ENCODE results near the gene IL1A.

IL1A gene

GRCh38 chr2:112728029-112728362 lies 56.3 kb downstream of the IL1A start:
- DNase-seq (ENCODE audit: low spot score in 2 of 2): no peak
- H3K4me3 ChIP-seq: no peak overlapping the region
- no peaks in the 10 kb centered on the region for H3K9me3 ChIP-seq
- H3K27me3 ChIP-seq (ENCODE audit: low read depth): no peaks in the 10 kb centered on the region
- H3K36me3 ChIP-seq (replicated peaks): no peaks in the 10 kb centered on the region
- no peaks in the 10 kb centered on the region; the same call in 1 of the 2 replicates for H3K4me1 ChIP-seq
- in situ Hi-C loops (cut with MboI; ENCODE audit: low sequenced_read_pairs): loop anchor here (10.0 kb wide), 1 partner anchor 103 kb away; no protein-coding TSS in a partner anchor

- in situ Hi-C loops (cut with MboI; ENCODE audit: low sequenced_read_pairs): loop anchor here (10.0 kb wide), 1 partner anchor 103 kb away; no protein-coding TSS in a partner anchor
- H3K9me3 ChIP-seq: no peaks in the 10 kb centered on the region
- no peak for DNase-seq (ENCODE audit: low spot score in 2 of 2)
- no peaks in the 10 kb centered on the region; the same call in 1 of the 2 replicates for H3K4me1 ChIP-seq
- no peaks in the 10 kb centered on the region for H3K27me3 ChIP-seq (ENCODE audit: low read depth)
- H3K4me3 ChIP-seq: no peak overlapping the region
- H3K36me3 ChIP-seq (replicated peaks): no peaks in the 10 kb centered on the region
Measured at GRCh38 chr2:112727276-112728028, 56.8 kb downstream of the IL1A start.

- Histone ChIP-seq H3K36me3 (replicated peaks) (no peaks in the 10 kb centered on the region), H3K4me3 (no peak overlapping the region), H3K4me1 (no peaks in the 10 kb centered on the region; the same call in 1 of the 2 replicates), H3K27me3 (ENCODE audit: low read depth) (no peaks in the 10 kb centered on the region), H3K9me3 (no peaks in the 10 kb centered on the region)
- peak; percentile 72 to 92 for DNase-seq (ENCODE audit: low spot score in 2 of 2)
- in situ Hi-C loops (cut with MboI; ENCODE audit: low sequenced_read_pairs): loop anchor here (10.0 kb wide), 1 partner anchor 102 kb away; no protein-coding TSS in a partner anchor
Measured at GRCh38 chr2:112726487-112727190, 57.7 kb downstream of the IL1A start.

- DNase-seq (ENCODE audit: low spot score in 2 of 2): no peak
Measured at GRCh38 chr2:112725545-112726457, 58.5 kb downstream of the IL1A start.

GRCh38 chr2:112724591-112725525 lies 59.4 kb downstream of the IL1A start:
- no peaks in the 10 kb centered on the region for H3K9me3 ChIP-seq
- in situ Hi-C loops (cut with MboI; ENCODE audit: low sequenced_read_pairs): loop anchor here (10.0 kb wide), 1 partner anchor 100 kb away; no protein-coding TSS in a partner anchor
- no peaks in the 10 kb centered on the region for H3K36me3 ChIP-seq (replicated peaks)
- no peaks in the 10 kb centered on the region for H3K27me3 ChIP-seq (ENCODE audit: low read depth)
- DNase-seq (ENCODE audit: low spot score in 2 of 2): no peak
- no peak overlapping the region for H3K4me3 ChIP-seq
- H3K4me1 ChIP-seq: no peaks in the 10 kb centered on the region; the same call in 1 of the 2 replicates

More at GRCh38 chr2:112725545-112726457, 58.5 kb downstream of the IL1A start:
- H3K4me3 ChIP-seq: no peak overlapping the region
- H3K36me3 ChIP-seq (replicated peaks): no peaks in the 10 kb centered on the region
- in situ Hi-C loops (cut with MboI; ENCODE audit: low sequenced_read_pairs): loop anchor here (10.0 kb wide), 1 partner anchor 101 kb away; no protein-coding TSS in a partner anchor
- H3K27me3 ChIP-seq (ENCODE audit: low read depth): no peaks in the 10 kb centered on the region
- no peaks in the 10 kb centered on the region; the same call in 1 of the 2 replicates for H3K4me1 ChIP-seq
- no peaks in the 10 kb centered on the region for H3K9me3 ChIP-seq

GRCh38 chr2:112723995-112724394 lies 60.3 kb downstream of the IL1A start:
- in situ Hi-C loops (cut with MboI; ENCODE audit: low sequenced_read_pairs): loop anchor here (10.0 kb wide), 1 partner anchor 99 kb away; no protein-coding TSS in a partner anchor
- Histone ChIP-seq H3K27me3 (ENCODE audit: low read depth) (no peaks in the 10 kb centered on the region), H3K9me3 (no peaks in the 10 kb centered on the region), H3K4me3 (no peak overlapping the region), H3K4me1 (no peaks in the 10 kb centered on the region; the same call in 1 of the 2 replicates), H3K36me3 (replicated peaks) (no peaks in the 10 kb centered on the region)
- DNase-seq (ENCODE audit: low spot score in 2 of 2): no peak
